Stomach (tissue), 4 donors: ENCODE data around the gene MAPK8IP3.

Source experiments
- CTCF ChIP-seq, 7 experiments: fragments of 450-650 bp in 4 of 7; fragments of 200-600 bp in 3 of 7; sonication (generic) in 3 of 7; IDR thresholded peaks; one replicate each; pipeline ENCODE4 v1.5.1; 2016 to 2019; ENCODE audit warnings: antibody characterized with exemption in 7 of 7, control low read depth in 2 of 7, mild to moderate bottlenecking in 1 of 7
- POLR2A ChIP-seq, 4 donors: fragments of 450-650 bp; IDR thresholded peaks; one replicate each; pipeline ENCODE4 v1.6.1; 2016; ENCODE audit warnings: antibody characterized with exemption in 4 of 4, control low read depth in 2 of 4, mild to moderate bottlenecking in 1 of 4, moderate library complexity in 1 of 4

GRCh38 chr16:1800701-1801100, 94.7 kb downstream of the MAPK8IP3 start:
- TF ChIP-seq CTCF (IDR thresholded peaks at IDR 0.05): no peak
- no peak for TF ChIP-seq POLR2A (IDR thresholded peaks at IDR 0.05)
